ENCODE results near the gene RAB3D.
"Not testable (repeated sequence)": the region's sequence is repeated elsewhere in the genome, so short reads cannot be mapped to it uniquely, and the experiment has no call there.

The RAB3D gene

GRCh38 chr19:11338569-11339253, 746 bp downstream of the RAB3D start:
- Histone ChIP-seq H3K9me3 (no peaks in the 10 kb centered on the region), H3K27me3 (no peaks in the 10 kb centered on the region), H3K4me3 (peak overlapping the region; percentile 67 to 89), H3K27ac (peak overlapping the region; percentile 80 to 81), H3K4me1 (peaks cover 0 to 32% (median 21%) of the 10 kb centered on the region in 4 donors), H3K36me3 (peaks cover 29 to 54% (median 36%) of the 10 kb centered on the region in 3 donors)
- intact Hi-C loops (cut with DNase I; ENCODE audit: low total_unique reads): loop anchor here (5.0 kb wide), 1 partner anchor 46 kb away; no protein-coding TSS in a partner anchor
- no peak for DNase-seq
- TF ChIP-seq, protein P1, sequence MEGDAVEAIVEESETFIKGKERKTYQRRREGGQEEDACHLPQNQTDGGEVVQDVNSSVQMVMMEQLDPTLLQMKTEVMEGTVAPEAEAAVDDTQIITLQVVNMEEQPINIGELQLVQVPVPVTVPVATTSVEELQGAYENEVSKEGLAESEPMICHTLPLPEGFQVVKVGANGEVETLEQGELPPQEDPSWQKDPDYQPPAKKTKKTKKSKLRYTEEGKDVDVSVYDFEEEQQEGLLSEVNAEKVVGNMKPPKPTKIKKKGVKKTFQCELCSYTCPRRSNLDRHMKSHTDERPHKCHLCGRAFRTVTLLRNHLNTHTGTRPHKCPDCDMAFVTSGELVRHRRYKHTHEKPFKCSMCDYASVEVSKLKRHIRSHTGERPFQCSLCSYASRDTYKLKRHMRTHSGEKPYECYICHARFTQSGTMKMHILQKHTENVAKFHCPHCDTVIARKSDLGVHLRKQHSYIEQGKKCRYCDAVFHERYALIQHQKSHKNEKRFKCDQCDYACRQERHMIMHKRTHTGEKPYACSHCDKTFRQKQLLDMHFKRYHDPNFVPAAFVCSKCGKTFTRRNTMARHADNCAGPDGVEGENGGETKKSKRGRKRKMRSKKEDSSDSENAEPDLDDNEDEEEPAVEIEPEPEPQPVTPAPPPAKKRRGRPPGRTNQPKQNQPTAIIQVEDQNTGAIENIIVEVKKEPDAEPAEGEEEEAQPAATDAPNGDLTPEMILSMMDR (IDR thresholded peaks at IDR 0.05): no peak

- no peak for DNase-seq
- H3K9me3 ChIP-seq: no peaks in the 10 kb centered on the region
- H3K36me3 ChIP-seq: peaks cover 35 to 60% (median 41%) of the 10 kb centered on the region in 3 donors
- H3K27ac ChIP-seq: peak overlapping the region; percentile 80 to 81
- intact Hi-C loops (cut with DNase I; ENCODE audit: low total_unique reads): loop anchor here (5.0 kb wide), 1 partner anchor 46 kb away; no protein-coding TSS in a partner anchor
- H3K27me3 ChIP-seq: no peaks in the 10 kb centered on the region
- peaks cover 0 to 26% (median 17%) of the 10 kb centered on the region in 4 donors for H3K4me1 ChIP-seq
- H3K4me3 ChIP-seq: peak overlapping the region in 1 of 2 donors; percentile 89
- TF ChIP-seq, protein P1 (IDR thresholded peaks at IDR 0.05): no peak
Measured at GRCh38 chr19:11338121-11338520, 1.3 kb downstream of the RAB3D start.

DNA sequence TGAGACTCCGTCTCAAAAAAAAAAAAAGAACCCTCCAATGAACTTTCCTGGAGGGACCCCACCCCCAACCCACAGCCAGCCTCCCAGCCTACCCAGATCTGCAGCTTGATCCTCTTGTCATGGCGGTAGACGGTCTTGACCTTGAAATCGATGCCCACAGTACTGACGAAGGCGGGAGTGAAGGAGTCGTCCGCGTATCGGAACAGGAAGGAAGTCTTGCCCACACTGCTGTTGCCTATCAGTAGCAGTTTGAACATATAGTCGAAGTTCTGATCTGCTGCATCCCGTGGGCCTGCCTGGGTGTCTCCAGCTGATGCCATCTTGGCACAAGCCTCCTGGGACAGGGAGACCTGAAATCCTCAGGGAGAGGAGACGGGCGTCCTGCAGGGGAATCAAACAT, 2.4 kb downstream of the RAB3D start:
- no peaks in the 10 kb centered on the region for H3K27me3 ChIP-seq
- no peak for DNase-seq
- H3K4me1 ChIP-seq: peaks cover 0 to 21% (median 17%) of the 10 kb centered on the region in 4 donors
- TF ChIP-seq, protein P1 (IDR thresholded peaks at IDR 0.05): no peak
- intact Hi-C loops (cut with DNase I; ENCODE audit: low total_unique reads): loop anchor here (5.0 kb wide), 1 partner anchor 45 kb away; no protein-coding TSS in a partner anchor
- peaks cover 44 to 62% (median 52%) of the 10 kb centered on the region in 3 donors for H3K36me3 ChIP-seq
- H3K4me3 ChIP-seq: no peak overlapping the region
- H3K27ac ChIP-seq: no peak overlapping the region
- no peaks in the 10 kb centered on the region for H3K9me3 ChIP-seq

- H3K4me3 ChIP-seq: no peak overlapping the region
- no peaks in the 10 kb centered on the region for H3K27me3 ChIP-seq
- TF ChIP-seq, protein P1 (IDR thresholded peaks at IDR 0.05): no peak
- no peaks in the 10 kb centered on the region for H3K9me3 ChIP-seq
- no peak overlapping the region for H3K27ac ChIP-seq
- DNase-seq: no peak
- H3K4me1 ChIP-seq: peaks cover 0 to 21% (median 17%) of the 10 kb centered on the region in 4 donors
- intact Hi-C loops (cut with DNase I; ENCODE audit: low total_unique reads): loop anchor here (5.0 kb wide), 1 partner anchor 43 kb away; no protein-coding TSS in a partner anchor
- H3K36me3 ChIP-seq: peaks cover 44 to 66% (median 49%) of the 10 kb centered on the region in 3 donors
Measured at GRCh38 chr19:11335449-11336146, 3.9 kb downstream of the RAB3D start.

DNA sequence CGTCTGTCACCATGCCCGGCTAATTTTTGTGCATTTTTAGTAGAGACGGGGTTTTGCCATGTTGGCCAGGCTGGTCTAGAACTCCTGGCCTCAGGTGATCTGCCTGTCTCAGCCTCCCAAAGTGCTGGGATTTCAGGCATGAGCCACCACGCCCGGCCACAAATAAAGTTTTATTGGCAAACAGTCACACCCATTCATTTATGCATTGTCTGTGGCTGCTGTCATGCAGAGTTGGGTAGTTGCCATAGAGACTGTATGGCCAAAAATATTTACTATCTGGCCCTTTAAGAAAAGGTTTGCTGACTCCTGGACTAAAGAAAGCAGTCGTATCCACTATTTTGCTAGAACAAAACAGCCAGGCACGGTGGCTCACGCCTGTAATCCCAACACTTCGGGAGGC, 5.6 kb downstream of the RAB3D start:
- H3K36me3 ChIP-seq: peaks cover 50 to 83% (median 59%) of the 10 kb centered on the region in 3 donors
- H3K9me3 ChIP-seq; intact Hi-C loops (cut with DNase I; ENCODE audit: low total_unique reads); H3K27ac ChIP-seq; H3K27me3 ChIP-seq; H3K4me1 ChIP-seq; DNase-seq; H3K4me3 ChIP-seq: not testable (repeated sequence)

DNA sequence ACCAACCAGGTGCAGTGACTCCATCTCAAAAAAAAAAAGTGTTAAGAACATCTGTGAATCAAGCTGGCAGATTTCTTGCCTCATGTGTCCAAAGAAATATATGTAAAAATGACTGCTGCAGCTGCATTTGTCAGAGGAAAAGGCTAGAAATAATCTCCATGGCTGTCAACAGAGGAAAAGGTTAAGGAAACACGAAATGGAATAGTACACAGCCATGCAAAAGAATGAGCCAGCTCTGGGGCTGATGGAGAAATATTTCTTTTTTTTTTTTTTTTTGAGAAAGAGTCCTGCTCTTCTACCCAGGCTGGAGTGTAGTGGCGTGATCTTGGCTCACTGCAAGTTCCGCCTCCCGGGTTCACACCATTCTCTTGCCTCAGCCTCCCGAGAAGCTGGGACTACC, 6.6 kb downstream of the RAB3D start:
- no peak overlapping the region for H3K27ac ChIP-seq
- no peaks in the 10 kb centered on the region for H3K4me1 ChIP-seq
- H3K27me3 ChIP-seq: no peaks in the 10 kb centered on the region
- no peak for DNase-seq
- no peaks in the 10 kb centered on the region for H3K9me3 ChIP-seq
- intact Hi-C loops (cut with DNase I; ENCODE audit: low total_unique reads): no loop called here
- peaks cover 53 to 94% (median 67%) of the 10 kb centered on the region in 3 donors for H3K36me3 ChIP-seq
- TF ChIP-seq, protein P1 (IDR thresholded peaks at IDR 0.05): no peak
- no peak overlapping the region for H3K4me3 ChIP-seq
